Liver (tissue), 9 donors: Measurements from ENCODE around the gene UBQLNL. TPM values are rescaled to one million over a fixed set of nuclear protein-coding genes. Genes with fewer than 3 reads are reported as not detected.

Source experiments
- DNase-seq: peaks from one replicate; pipeline ENCODE4 v3.0.0-alpha.2; 2017; ENCODE audit warnings: low spot score
- H3K27ac ChIP-seq, 2 donors: one replicate each; pipeline ENCODE4 v1.7.0; 2013; ENCODE audit warnings: inconsistent platforms in 2 of 2, low read length in 2 of 2, control low read depth in 1 of 2, low read depth in 1 of 2, mild to moderate bottlenecking in 1 of 2
- H3K27me3 ChIP-seq, 4 donors: one replicate each; pipeline versions ENCODE4 v1.6.1 to v1.7.0; 2013; ENCODE audit warnings: low read length in 3 of 4, inconsistent platforms in 1 of 4, mild to moderate bottlenecking in 1 of 4, moderate library complexity in 1 of 4; ENCODE audit not compliant: control insufficient read depth in 4 of 4, insufficient read depth in 4 of 4
- H3K36me3 ChIP-seq, 4 donors: one replicate each; pipeline versions ENCODE4 v1.6.1 to v1.7.0; 2013; ENCODE audit warnings: low read length in 3 of 4, mild to moderate bottlenecking in 3 of 4, low read depth in 1 of 4, moderate library complexity in 1 of 4; ENCODE audit not compliant: control insufficient read depth in 4 of 4, insufficient read depth in 3 of 4
- H3K4me1 ChIP-seq, 4 donors: one replicate each; pipeline versions ENCODE4 v1.6.1 to v1.7.0; 2013; ENCODE audit warnings: low read length in 3 of 4, mild to moderate bottlenecking in 3 of 4, moderate library complexity in 1 of 4; ENCODE audit not compliant: control insufficient read depth in 4 of 4, insufficient read depth in 4 of 4
- H3K4me3 ChIP-seq, 3 donors: one replicate each; pipeline versions ENCODE4 v1.6.1 to v1.7.0; 2013; ENCODE audit warnings: low read length in 3 of 3, control low read depth in 1 of 3, low read depth in 1 of 3, mild to moderate bottlenecking in 1 of 3
- H3K9ac ChIP-seq, 2 donors: one replicate each; pipeline ENCODE4 v1.7.0; 2013; ENCODE audit warnings: low read length in 2 of 2, mild to moderate bottlenecking in 2 of 2, moderate library complexity in 2 of 2, control low read depth in 1 of 2, low read depth in 1 of 2
- H3K9me3 ChIP-seq, 4 donors: one replicate each; pipeline versions ENCODE4 v1.6.1 to v1.7.0; 2013; ENCODE audit warnings: low read length in 3 of 4; ENCODE audit not compliant: control insufficient read depth in 4 of 4
- EGR1 ChIP-seq, 2 donors: IDR thresholded peaks; 2 replicates each; pipeline ENCODE4 v1.6.1; 2016 to 2018; ENCODE audit warnings: antibody characterized with exemption in 2 of 2, low read depth in 2 of 2
- FOXA2 ChIP-seq: IDR thresholded peaks from 2 replicates; pipeline ENCODE4 v1.6.1; 2016; ENCODE audit warnings: antibody characterized with exemption
- GABPA ChIP-seq, 2 donors: IDR thresholded peaks in 1 of 2; conservative IDR thresholded peaks in 1 of 2; 2 replicates each; pipeline ENCODE4 v1.6.1; 2016; ENCODE audit warnings: antibody characterized with exemption in 2 of 2, mild to moderate bottlenecking in 1 of 2, moderate library complexity in 1 of 2
- HNF4A ChIP-seq, 2 donors: conservative IDR thresholded peaks; 2 replicates each; pipeline ENCODE4 v1.6.1; 2016; ENCODE audit warnings: antibody characterized with exemption in 2 of 2, mild to moderate bottlenecking in 2 of 2
- HNF4G ChIP-seq: IDR thresholded peaks from 2 replicates; pipeline ENCODE4 v1.6.1; 2016; ENCODE audit warnings: antibody characterized with exemption
- NR2F2 ChIP-seq: IDR thresholded peaks from 2 replicates; pipeline ENCODE4 v1.6.1; 2016; ENCODE audit warnings: antibody characterized with exemption
- RAD21 ChIP-seq, 2 donors: IDR thresholded peaks; 2 replicates each; pipeline ENCODE4 v1.6.1; 2016; ENCODE audit warnings: antibody characterized with exemption in 2 of 2, mild to moderate bottlenecking in 2 of 2
- RXRA ChIP-seq, 2 donors: IDR thresholded peaks; 2 replicates each; pipeline ENCODE4 v1.6.1; 2017 to 2018; ENCODE audit warnings: antibody characterized with exemption in 2 of 2, mild to moderate bottlenecking in 1 of 2
- TAF1 ChIP-seq: conservative IDR thresholded peaks from 2 replicates; pipeline ENCODE4 v1.6.1; 2016; ENCODE audit warnings: antibody characterized with exemption, mild to moderate bottlenecking
- YY1 ChIP-seq: IDR thresholded peaks from 2 replicates; pipeline ENCODE4 v1.6.1; 2016; ENCODE audit warnings: antibody characterized with exemption, mild to moderate bottlenecking
- WGBS: extraction: QIAGEN DNeasy Blood & Tissue Kit; methylation state at CpG from one replicate; pipeline ENCODE4 v1.1.7; 2013; 5-methylcytosine and 5-hydroxymethylcytosine counted together
- polyA plus RNA-seq, 2 donors: library from polyadenylated mRNA; stranded (reverse) in 1 of 2; unstranded in 1 of 2; fragments of 200-250 nt in 1 of 2; fragments of >200 nt in 1 of 2; fragmentation: Nextera tagmentation in 1 of 2; extraction: Ambion mirVana in 1 of 2; gene quantifications; one replicate each; pipeline versions ENCODE4 v1.2.1 to v1.2.3, GENCODE V29; 2013 to 2015
- total RNA-seq, 2 donors: library from RNA; depleted of rRNA; stranded (reverse); fragments of >200 nt; gene quantifications; one replicate each; pipeline ENCODE4 v1.2.3, GENCODE V29; 2014
- TF ChIP-seq, protein P1 (sequence below): IDR thresholded peaks from 2 replicates; pipeline ENCODE4 v1.6.1; 2016; ENCODE audit warnings: antibody characterized with exemption, mild to moderate bottlenecking
- TF ChIP-seq, protein P2 (sequence below): IDR thresholded peaks from 2 replicates; pipeline ENCODE4 v1.6.1; 2016; ENCODE audit warnings: antibody characterized with exemption
- TF ChIP-seq, protein P3 (sequence below): fragments of 150-350 bp; IDR thresholded peaks from 2 replicates; pipeline ENCODE4 v1.5.1; 2017; ENCODE audit warnings: improper control_type of control experiment, low read depth, low read length; ENCODE audit not compliant: missing input control
- TF ChIP-seq, protein P4 (sequence below): IDR thresholded peaks from 2 replicates; pipeline ENCODE4 v1.6.1; 2016; ENCODE audit warnings: antibody characterized with exemption
- donor health status: healthy.
- donor health status: healthy.
- donor health status: healthy.
- donor health status: healthy.
- donor health status: healthy.

UBQLNL gene
- total and polyA plus RNA-seq, 4 donors, result 0.03 to 0.25 (median 0.07) TPM

DNA sequence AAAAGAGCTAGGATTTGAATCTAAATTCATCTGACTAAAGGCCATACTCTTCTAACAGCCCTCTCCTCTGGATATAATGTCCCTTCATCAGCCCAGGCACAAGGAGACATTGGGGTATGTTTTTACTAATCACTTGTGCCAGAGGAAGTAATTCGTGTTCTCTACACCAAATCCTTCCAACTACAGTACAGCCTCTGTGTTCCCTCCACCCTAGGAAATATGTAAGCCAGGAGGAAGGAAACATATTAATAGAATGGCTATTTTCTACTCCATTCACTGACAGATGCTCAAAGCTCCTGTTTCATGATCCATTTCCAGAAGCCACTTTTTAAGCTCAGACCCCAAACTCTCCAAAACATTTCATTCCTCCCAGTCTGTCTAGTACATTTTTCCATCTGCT lies 12.0 kb upstream of the UBQLNL start:
- H3K27ac ChIP-seq, result no peak overlapping the region
- H3K9me3 ChIP-seq, result no peaks in the 10 kb centered on the region
- H3K4me1 ChIP-seq, result no peaks in the 10 kb centered on the region
- H3K36me3 ChIP-seq, result no peaks in the 10 kb centered on the region
- H3K9ac ChIP-seq, result no peak overlapping the region
- WGBS, result 63% methylated on average over 1 of the region's 1 CpG
- H3K27me3 ChIP-seq, result no peaks in the 10 kb centered on the region
- no peak overlapping the region for H3K4me3 ChIP-seq
- DNase-seq, result no peak
- TF ChIP-seq NR2F2, result no peak
- TF ChIP-seq, protein P1, sequence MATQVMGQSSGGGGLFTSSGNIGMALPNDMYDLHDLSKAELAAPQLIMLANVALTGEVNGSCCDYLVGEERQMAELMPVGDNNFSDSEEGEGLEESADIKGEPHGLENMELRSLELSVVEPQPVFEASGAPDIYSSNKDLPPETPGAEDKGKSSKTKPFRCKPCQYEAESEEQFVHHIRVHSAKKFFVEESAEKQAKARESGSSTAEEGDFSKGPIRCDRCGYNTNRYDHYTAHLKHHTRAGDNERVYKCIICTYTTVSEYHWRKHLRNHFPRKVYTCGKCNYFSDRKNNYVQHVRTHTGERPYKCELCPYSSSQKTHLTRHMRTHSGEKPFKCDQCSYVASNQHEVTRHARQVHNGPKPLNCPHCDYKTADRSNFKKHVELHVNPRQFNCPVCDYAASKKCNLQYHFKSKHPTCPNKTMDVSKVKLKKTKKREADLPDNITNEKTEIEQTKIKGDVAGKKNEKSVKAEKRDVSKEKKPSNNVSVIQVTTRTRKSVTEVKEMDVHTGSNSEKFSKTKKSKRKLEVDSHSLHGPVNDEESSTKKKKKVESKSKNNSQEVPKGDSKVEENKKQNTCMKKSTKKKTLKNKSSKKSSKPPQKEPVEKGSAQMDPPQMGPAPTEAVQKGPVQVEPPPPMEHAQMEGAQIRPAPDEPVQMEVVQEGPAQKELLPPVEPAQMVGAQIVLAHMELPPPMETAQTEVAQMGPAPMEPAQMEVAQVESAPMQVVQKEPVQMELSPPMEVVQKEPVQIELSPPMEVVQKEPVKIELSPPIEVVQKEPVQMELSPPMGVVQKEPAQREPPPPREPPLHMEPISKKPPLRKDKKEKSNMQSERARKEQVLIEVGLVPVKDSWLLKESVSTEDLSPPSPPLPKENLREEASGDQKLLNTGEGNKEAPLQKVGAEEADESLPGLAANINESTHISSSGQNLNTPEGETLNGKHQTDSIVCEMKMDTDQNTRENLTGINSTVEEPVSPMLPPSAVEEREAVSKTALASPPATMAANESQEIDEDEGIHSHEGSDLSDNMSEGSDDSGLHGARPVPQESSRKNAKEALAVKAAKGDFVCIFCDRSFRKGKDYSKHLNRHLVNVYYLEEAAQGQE, result no peak
- TF ChIP-seq, protein P2, sequence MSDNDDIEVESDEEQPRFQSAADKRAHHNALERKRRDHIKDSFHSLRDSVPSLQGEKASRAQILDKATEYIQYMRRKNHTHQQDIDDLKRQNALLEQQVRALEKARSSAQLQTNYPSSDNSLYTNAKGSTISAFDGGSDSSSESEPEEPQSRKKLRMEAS, result no peak
- TF ChIP-seq, protein P3, sequence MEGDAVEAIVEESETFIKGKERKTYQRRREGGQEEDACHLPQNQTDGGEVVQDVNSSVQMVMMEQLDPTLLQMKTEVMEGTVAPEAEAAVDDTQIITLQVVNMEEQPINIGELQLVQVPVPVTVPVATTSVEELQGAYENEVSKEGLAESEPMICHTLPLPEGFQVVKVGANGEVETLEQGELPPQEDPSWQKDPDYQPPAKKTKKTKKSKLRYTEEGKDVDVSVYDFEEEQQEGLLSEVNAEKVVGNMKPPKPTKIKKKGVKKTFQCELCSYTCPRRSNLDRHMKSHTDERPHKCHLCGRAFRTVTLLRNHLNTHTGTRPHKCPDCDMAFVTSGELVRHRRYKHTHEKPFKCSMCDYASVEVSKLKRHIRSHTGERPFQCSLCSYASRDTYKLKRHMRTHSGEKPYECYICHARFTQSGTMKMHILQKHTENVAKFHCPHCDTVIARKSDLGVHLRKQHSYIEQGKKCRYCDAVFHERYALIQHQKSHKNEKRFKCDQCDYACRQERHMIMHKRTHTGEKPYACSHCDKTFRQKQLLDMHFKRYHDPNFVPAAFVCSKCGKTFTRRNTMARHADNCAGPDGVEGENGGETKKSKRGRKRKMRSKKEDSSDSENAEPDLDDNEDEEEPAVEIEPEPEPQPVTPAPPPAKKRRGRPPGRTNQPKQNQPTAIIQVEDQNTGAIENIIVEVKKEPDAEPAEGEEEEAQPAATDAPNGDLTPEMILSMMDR, result no peak
- no peak for TF ChIP-seq TAF1
- TF ChIP-seq FOXA2, result no peak
- TF ChIP-seq RXRA (IDR thresholded peaks at IDR 0.05), result no peak
- TF ChIP-seq HNF4A (conservative IDR thresholded peaks at IDR 0.05), result no peak
- TF ChIP-seq, protein P4, sequence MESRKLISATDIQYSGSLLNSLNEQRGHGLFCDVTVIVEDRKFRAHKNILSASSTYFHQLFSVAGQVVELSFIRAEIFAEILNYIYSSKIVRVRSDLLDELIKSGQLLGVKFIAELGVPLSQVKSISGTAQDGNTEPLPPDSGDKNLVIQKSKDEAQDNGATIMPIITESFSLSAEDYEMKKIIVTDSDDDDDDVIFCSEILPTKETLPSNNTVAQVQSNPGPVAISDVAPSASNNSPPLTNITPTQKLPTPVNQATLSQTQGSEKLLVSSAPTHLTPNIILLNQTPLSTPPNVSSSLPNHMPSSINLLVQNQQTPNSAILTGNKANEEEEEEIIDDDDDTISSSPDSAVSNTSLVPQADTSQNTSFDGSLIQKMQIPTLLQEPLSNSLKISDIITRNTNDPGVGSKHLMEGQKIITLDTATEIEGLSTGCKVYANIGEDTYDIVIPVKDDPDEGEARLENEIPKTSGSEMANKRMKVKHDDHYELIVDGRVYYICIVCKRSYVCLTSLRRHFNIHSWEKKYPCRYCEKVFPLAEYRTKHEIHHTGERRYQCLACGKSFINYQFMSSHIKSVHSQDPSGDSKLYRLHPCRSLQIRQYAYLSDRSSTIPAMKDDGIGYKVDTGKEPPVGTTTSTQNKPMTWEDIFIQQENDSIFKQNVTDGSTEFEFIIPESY, result no peak
- TF ChIP-seq YY1, result no peak

DNA sequence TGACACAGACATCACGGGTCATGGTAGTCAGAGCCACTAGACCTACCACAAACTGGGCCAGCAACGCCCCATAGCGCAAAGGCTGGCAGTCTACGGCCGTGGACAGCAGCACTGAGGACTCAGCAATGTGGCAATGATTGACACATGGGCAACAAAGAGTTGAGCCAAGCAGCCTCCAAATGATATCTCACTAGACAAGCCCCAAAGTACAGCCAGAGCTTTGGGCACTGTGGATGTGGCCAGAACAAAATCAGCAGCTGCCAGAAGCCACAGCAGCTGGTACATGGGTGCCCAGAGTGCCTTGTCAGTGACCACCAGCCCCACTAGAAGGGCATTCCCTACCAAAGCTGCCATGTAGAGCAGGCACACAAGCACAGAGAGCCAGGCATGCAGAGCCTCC lies 11.2 kb upstream of the UBQLNL start:
- H3K27me3 ChIP-seq, result no peaks in the 10 kb centered on the region

DNA sequence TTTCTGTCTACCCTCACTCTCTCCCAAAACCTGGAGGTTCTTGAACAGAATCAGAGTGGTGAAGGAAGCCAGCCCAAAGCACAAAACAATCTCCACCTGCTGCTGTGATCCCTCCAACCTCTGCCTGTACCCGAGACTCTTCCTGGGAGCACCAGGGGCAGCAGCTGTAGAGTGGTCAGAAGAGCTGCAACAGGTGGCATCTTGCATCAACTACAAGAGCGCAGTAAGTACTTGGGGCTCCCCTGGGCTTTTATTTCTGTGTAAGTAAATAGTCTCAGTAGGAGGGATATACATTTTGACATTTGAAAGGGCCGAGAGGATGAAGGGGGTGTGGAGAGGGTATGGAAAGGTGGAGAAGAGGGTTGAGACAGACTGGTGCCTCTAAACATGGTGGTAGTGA lies 8.3 kb upstream of the UBQLNL start:
- no peak overlapping the region for H3K9ac ChIP-seq
- no peaks in the 10 kb centered on the region for H3K27me3 ChIP-seq
- H3K9me3 ChIP-seq, result no peaks in the 10 kb centered on the region
- TF ChIP-seq RAD21 (IDR thresholded peaks at IDR 0.05) (no peak), HNF4G (no peak), GABPA (IDR thresholded peaks at IDR 0.05 in 1 of 2, conservative IDR thresholded peaks at IDR 0.05 in 1 of 2) (no peak), EGR1 (IDR thresholded peaks at IDR 0.05; ENCODE audit: low read depth in 2 of 2) (no peak), FOXA2 (no peak)
- TF ChIP-seq, protein P2, result no peak
- TF ChIP-seq, protein P4, result no peak
- no peak overlapping the region for H3K27ac ChIP-seq
- H3K4me3 ChIP-seq, result no peak overlapping the region
- no peak for DNase-seq
- 78% methylated on average over 3 of the region's 3 CpGs for WGBS
- no peaks in the 10 kb centered on the region for H3K4me1 ChIP-seq
- no peaks in the 10 kb centered on the region for H3K36me3 ChIP-seq

More for the DNA sequence above, 11.2 kb upstream of the UBQLNL start:
- Histone ChIP-seq H3K4me3 (no peak overlapping the region), H3K36me3 (no peaks in the 10 kb centered on the region), H3K9ac (no peak overlapping the region), H3K9me3 (no peaks in the 10 kb centered on the region), H3K27ac (no peak overlapping the region), H3K4me1 (no peaks in the 10 kb centered on the region)
- DNase-seq, result no peak
- WGBS, result 92% methylated on average over 5 of the region's 5 CpGs
- TF ChIP-seq GABPA (IDR thresholded peaks at IDR 0.05 in 1 of 2, conservative IDR thresholded peaks at IDR 0.05 in 1 of 2), result no peak
